ENCODE results near the gene NEU1.
"Not testable (repeated sequence)": the region's sequence is repeated elsewhere in the genome, so short reads cannot be mapped to it uniquely, and the experiment has no call there.

Gene NEU1

GRCh38 chr6:31908255-31908654, 45.6 kb upstream of the NEU1 start:
- not testable (repeated sequence) for H3K36me3 ChIP-seq (replicated peaks in 1 of 2; ENCODE audit: control insufficient read depth in 2 of 2, insufficient read depth in 2 of 2, low read length in 2 of 2); H2BK120ac ChIP-seq (ENCODE audit: low read depth, low read length); H3K27ac ChIP-seq (replicated peaks; ENCODE audit: low read length); H3K4me1 ChIP-seq (ENCODE audit: control insufficient read depth in 2 of 2, insufficient read depth in 1 of 2, low read depth in 1 of 2, low read length in 2 of 2); H2BK12ac ChIP-seq (ENCODE audit: low read length); H3K14ac ChIP-seq (ENCODE audit: low read length); H2AFZ ChIP-seq (ENCODE audit: low read length); H4K8ac ChIP-seq (ENCODE audit: low read depth, low read length); H3K27me3 ChIP-seq (ENCODE audit: control insufficient read depth in 3 of 3, insufficient read depth in 3 of 3, low read depth in 1 of 3, low read length in 3 of 3); H3K4me3 ChIP-seq (ENCODE audit: low read length in 2 of 2); H3K18ac ChIP-seq (ENCODE audit: low read length); H3K9ac ChIP-seq (ENCODE audit: low read depth, low read length, poor library complexity); H3K9me3 ChIP-seq (replicated peaks in 1 of 2; ENCODE audit: control insufficient read depth in 2 of 2, insufficient read depth in 1 of 2, low read depth in 1 of 2, low read length in 2 of 2); H2AK5ac ChIP-seq (ENCODE audit: low read depth, low read length); H3K4ac ChIP-seq (ENCODE audit: low read length); H3K23ac ChIP-seq (ENCODE audit: low read depth, low read length, poor library complexity); H2BK15ac ChIP-seq (ENCODE audit: low read length); H3K79me1 ChIP-seq (ENCODE audit: low read depth, low read length); H4K91ac ChIP-seq (ENCODE audit: low read depth, low read length, poor library complexity); DNase-seq (ENCODE audit: low spot score); H2BK5ac ChIP-seq (ENCODE audit: low read length); H3K4me2 ChIP-seq (ENCODE audit: insufficient read depth, low read length, poor library complexity, severe bottlenecking)
- WGBS, 2 donors (ENCODE audit: extremely low coverage in 2 of 2, insufficient read length in 2 of 2, insufficient replicate concordance in 1 of 2) = no CpG with 5 or more reads among the region's 5 CpGs

GRCh38 chr6:31907158-31907813, 44.7 kb upstream of the NEU1 start:
- no CpG with 5 or more reads among the region's 7 CpGs for WGBS, 2 donors (ENCODE audit: extremely low coverage in 2 of 2, insufficient read length in 2 of 2, insufficient replicate concordance in 1 of 2)
- peaks cover 0 to 3% (median 0%) of the 10 kb centered on the region in 3 experiments for H3K27me3 ChIP-seq (ENCODE audit: control insufficient read depth in 3 of 3, insufficient read depth in 3 of 3, low read depth in 1 of 3, low read length in 3 of 3)
- H3K27ac ChIP-seq (replicated peaks; ENCODE audit: low read length) = no peak overlapping the region
- H3K9me3 ChIP-seq (replicated peaks in 1 of 2; ENCODE audit: control insufficient read depth in 2 of 2, insufficient read depth in 1 of 2, low read depth in 1 of 2, low read length in 2 of 2) = no peaks in the 10 kb centered on the region
- H2BK5ac ChIP-seq (ENCODE audit: low read length) = no peak overlapping the region
- no peak overlapping the region for H2AK5ac ChIP-seq (ENCODE audit: low read depth, low read length)
- no peak for DNase-seq (ENCODE audit: low spot score)
- peaks cover 11 to 12% of the 10 kb centered on the region in 2 donors for H3K4me1 ChIP-seq (ENCODE audit: control insufficient read depth in 2 of 2, insufficient read depth in 1 of 2, low read depth in 1 of 2, low read length in 2 of 2)
- H4K91ac ChIP-seq (ENCODE audit: low read depth, low read length, poor library complexity) = no peak overlapping the region
- peak overlapping the region; percentile 4 for H3K4me2 ChIP-seq (ENCODE audit: insufficient read depth, low read length, poor library complexity, severe bottlenecking)
- H2AFZ ChIP-seq (ENCODE audit: low read length) = no peak overlapping the region
- no peak overlapping the region for H4K8ac ChIP-seq (ENCODE audit: low read depth, low read length)
- H3K79me1 ChIP-seq (ENCODE audit: low read depth, low read length) = no peaks in the 10 kb centered on the region
- H3K14ac ChIP-seq (ENCODE audit: low read length) = no peak overlapping the region
- no peak overlapping the region for H3K9ac ChIP-seq (ENCODE audit: low read depth, low read length, poor library complexity)
- no peak overlapping the region for H2BK120ac ChIP-seq (ENCODE audit: low read depth, low read length)
- no peak overlapping the region for H2BK12ac ChIP-seq (ENCODE audit: low read length)
- H2BK15ac ChIP-seq (ENCODE audit: low read length) = no peak overlapping the region
- no peak overlapping the region for H3K4me3 ChIP-seq (ENCODE audit: low read length in 2 of 2)
- no peak overlapping the region for H3K23ac ChIP-seq (ENCODE audit: low read depth, low read length, poor library complexity)
- no peaks in the 10 kb centered on the region for H3K36me3 ChIP-seq (replicated peaks in 1 of 2; ENCODE audit: control insufficient read depth in 2 of 2, insufficient read depth in 2 of 2, low read length in 2 of 2)
- H3K4ac ChIP-seq (ENCODE audit: low read length) = no peak overlapping the region
- H3K18ac ChIP-seq (ENCODE audit: low read length) = no peak overlapping the region

- not testable (repeated sequence) for H3K23ac ChIP-seq (ENCODE audit: low read depth, low read length, poor library complexity); H4K8ac ChIP-seq (ENCODE audit: low read depth, low read length); H2BK15ac ChIP-seq (ENCODE audit: low read length); H2AK5ac ChIP-seq (ENCODE audit: low read depth, low read length); H3K27ac ChIP-seq (replicated peaks; ENCODE audit: low read length); H3K14ac ChIP-seq (ENCODE audit: low read length); H2BK120ac ChIP-seq (ENCODE audit: low read depth, low read length); H3K4ac ChIP-seq (ENCODE audit: low read length); H2BK12ac ChIP-seq (ENCODE audit: low read length); H3K9me3 ChIP-seq (replicated peaks in 1 of 2; ENCODE audit: control insufficient read depth in 2 of 2, insufficient read depth in 1 of 2, low read depth in 1 of 2, low read length in 2 of 2); H3K9ac ChIP-seq (ENCODE audit: low read depth, low read length, poor library complexity); H3K4me3 ChIP-seq (ENCODE audit: low read length in 2 of 2); H2BK5ac ChIP-seq (ENCODE audit: low read length); H3K79me1 ChIP-seq (ENCODE audit: low read depth, low read length); H3K27me3 ChIP-seq (ENCODE audit: control insufficient read depth in 3 of 3, insufficient read depth in 3 of 3, low read depth in 1 of 3, low read length in 3 of 3); H3K4me2 ChIP-seq (ENCODE audit: insufficient read depth, low read length, poor library complexity, severe bottlenecking); H2AFZ ChIP-seq (ENCODE audit: low read length); H3K36me3 ChIP-seq (replicated peaks in 1 of 2; ENCODE audit: control insufficient read depth in 2 of 2, insufficient read depth in 2 of 2, low read length in 2 of 2); H3K18ac ChIP-seq (ENCODE audit: low read length); H4K91ac ChIP-seq (ENCODE audit: low read depth, low read length, poor library complexity); DNase-seq (ENCODE audit: low spot score)
- WGBS, 2 donors (ENCODE audit: extremely low coverage in 2 of 2, insufficient read length in 2 of 2, insufficient replicate concordance in 1 of 2) = no CpG with 5 or more reads among the region's 8 CpGs
- peaks cover 10 to 11% of the 10 kb centered on the region in 2 donors for H3K4me1 ChIP-seq (ENCODE audit: control insufficient read depth in 2 of 2, insufficient read depth in 1 of 2, low read depth in 1 of 2, low read length in 2 of 2)
Observed at GRCh38 chr6:31906727-31907126, 44.1 kb upstream of the NEU1 start.

- Histone ChIP-seq H3K9me3 (replicated peaks in 1 of 2; ENCODE audit: control insufficient read depth in 2 of 2, insufficient read depth in 1 of 2, low read depth in 1 of 2, low read length in 2 of 2) (no peaks in the 10 kb centered on the region), H2AFZ (ENCODE audit: low read length) (peak overlapping the region; percentile 79), H3K4me1 (ENCODE audit: control insufficient read depth in 2 of 2, insufficient read depth in 1 of 2, low read depth in 1 of 2, low read length in 2 of 2) (peaks cover 12% of the 10 kb centered on the region in 2 donors), H4K8ac (ENCODE audit: low read depth, low read length) (no peak overlapping the region), H3K79me1 (ENCODE audit: low read depth, low read length) (no peaks in the 10 kb centered on the region), H3K14ac (ENCODE audit: low read length) (no peak overlapping the region), H2BK15ac (ENCODE audit: low read length) (no peak overlapping the region), H3K9ac (ENCODE audit: low read depth, low read length, poor library complexity) (no peak overlapping the region), H3K4me3 (ENCODE audit: low read length in 2 of 2) (no peak overlapping the region), H2BK120ac (ENCODE audit: low read depth, low read length) (no peak overlapping the region), H2BK12ac (ENCODE audit: low read length) (no peak overlapping the region), H4K91ac (ENCODE audit: low read depth, low read length, poor library complexity) (no peak overlapping the region), H2BK5ac (ENCODE audit: low read length) (no peak overlapping the region), H3K23ac (ENCODE audit: low read depth, low read length, poor library complexity) (no peak overlapping the region), H2AK5ac (ENCODE audit: low read depth, low read length) (no peak overlapping the region), H3K27ac (replicated peaks; ENCODE audit: low read length) (peak overlapping the region; percentile 31), H3K18ac (ENCODE audit: low read length) (peak overlapping the region; percentile 33), H3K36me3 (replicated peaks in 1 of 2; ENCODE audit: control insufficient read depth in 2 of 2, insufficient read depth in 2 of 2, low read length in 2 of 2) (peaks cover 0 to under 1% of the 10 kb centered on the region in 2 donors), H3K27me3 (ENCODE audit: control insufficient read depth in 3 of 3, insufficient read depth in 3 of 3, low read depth in 1 of 3, low read length in 3 of 3) (peaks cover 0 to 3% (median 0%) of the 10 kb centered on the region in 3 experiments), H3K4ac (ENCODE audit: low read length) (no peak overlapping the region), H3K4me2 (ENCODE audit: insufficient read depth, low read length, poor library complexity, severe bottlenecking) (peak overlapping the region; percentile 41)
- DNase-seq (ENCODE audit: low spot score) = no peak
- no CpG with 5 or more reads among the region's 4 CpGs for WGBS, 2 donors (ENCODE audit: extremely low coverage in 2 of 2, insufficient read length in 2 of 2, insufficient replicate concordance in 1 of 2)
Observed at GRCh38 chr6:31906122-31906521, 43.5 kb upstream of the NEU1 start.
